ENCODE measurements around the gene SPRING1. TPM values are rescaled to one million over a fixed set of nuclear protein-coding genes. Genes with fewer than 3 reads are reported as not detected.

SPRING1 gene
- total RNA-seq, 4 donors from 2014 or later = 18.6 to 25.3 (median 20.3) TPM

GRCh38 chr12:116735951-116736599, 1.8 kb downstream of the SPRING1 start:
- intact Hi-C loops (cut with DNase I; ENCODE audit: low total_unique reads) = no loop called here
- no peak for DNase-seq (ENCODE audit: low spot score in 2 of 2)
- TF ChIP-seq CTCF (IDR thresholded peaks at IDR 0.05) (no peak), POLR2A (IDR thresholded peaks at IDR 0.05) (no peak)
- 62 to 65% methylated on average over 9 of the region's 9 CpGs for WGBS, 2 donors
- no peak overlapping the region for H3K4me3 ChIP-seq (ENCODE audit: low read depth, poor library complexity, severe bottlenecking)

GRCh38 chr12:116735084-116735483, 2.8 kb downstream of the SPRING1 start:
- DNase-seq (ENCODE audit: low spot score in 2 of 2) = no peak
- 82 to 89% methylated on average over 10 of the region's 10 CpGs for WGBS, 2 donors
- no peak overlapping the region for H3K4me3 ChIP-seq (ENCODE audit: low read depth, poor library complexity, severe bottlenecking)
- intact Hi-C loops (cut with DNase I; ENCODE audit: low total_unique reads) = no loop called here
- no peak for TF ChIP-seq POLR2A (IDR thresholded peaks at IDR 0.05)
- no peak for TF ChIP-seq CTCF (IDR thresholded peaks at IDR 0.05)

GRCh38 chr12:116734156-116734768, 3.6 kb downstream of the SPRING1 start:
- no peak for TF ChIP-seq CTCF (IDR thresholded peaks at IDR 0.05)
- TF ChIP-seq POLR2A (IDR thresholded peaks at IDR 0.05) = no peak
- intact Hi-C loops (cut with DNase I; ENCODE audit: low total_unique reads) = no loop called here
- H3K4me3 ChIP-seq (ENCODE audit: low read depth, poor library complexity, severe bottlenecking) = no peak overlapping the region
- WGBS, 2 donors = 93 to 94% methylated on average over 5 of the region's 5 CpGs
- no peak for DNase-seq (ENCODE audit: low spot score in 2 of 2)

GRCh38 chr12:116731801-116732200, 6.1 kb downstream of the SPRING1 start:
- WGBS, 2 donors = 94 to 96% methylated on average over 3 of the region's 3 CpGs
- intact Hi-C loops (cut with DNase I; ENCODE audit: low total_unique reads) = no loop called here
- TF ChIP-seq POLR2A (IDR thresholded peaks at IDR 0.05) (no peak), CTCF (IDR thresholded peaks at IDR 0.05) (no peak)
- DNase-seq (ENCODE audit: low spot score in 2 of 2) = no peak
- H3K4me3 ChIP-seq (ENCODE audit: low read depth, poor library complexity, severe bottlenecking) = no peak overlapping the region

- no peak for TF ChIP-seq POLR2A (IDR thresholded peaks at IDR 0.05)
- TF ChIP-seq CTCF (IDR thresholded peaks at IDR 0.05) = no peak
- peak in 1 of 2 donors; percentile 14 for DNase-seq (ENCODE audit: low spot score in 2 of 2)
- 69 to 81% methylated on average over 6 of the region's 6 CpGs for WGBS, 2 donors
- intact Hi-C loops (cut with DNase I; ENCODE audit: low total_unique reads) = no loop called here
- H3K4me3 ChIP-seq (ENCODE audit: low read depth, poor library complexity, severe bottlenecking) = no peak overlapping the region
These were observed 10.0 kb downstream of the SPRING1 start for GRCh38 chr12:116727891-116728290.
